ENCODE measurements around the gene KAT7.
A peak's percentile ranks its signal among the peaks of the same experiment; 100 is the strongest.
"Not testable (repeated sequence)": the region's sequence is repeated elsewhere in the genome, so short reads cannot be mapped to it uniquely, and the experiment has no call there.

Gene KAT7

GRCh38 chr17:49757151-49757777, 31.2 kb upstream of the KAT7 start:
- no peak for TF ChIP-seq CTCF (IDR thresholded peaks at IDR 0.05; ENCODE audit: insufficient read depth, low read length, poor library complexity, severe bottlenecking)
- no peak for DNase-seq (ENCODE audit: extremely low read depth, insufficient read length)
- no peaks in the 10 kb centered on the region for H3K27me3 ChIP-seq (replicated peaks; ENCODE audit: control insufficient read depth, insufficient read depth, low read length)
- H3K4me3 ChIP-seq (replicated peaks; ENCODE audit: low read depth, low read length), result no peak overlapping the region
- H3K36me3 ChIP-seq (ENCODE audit: control insufficient read depth, insufficient read depth, low read length), result peaks cover 3% of the 10 kb centered on the region

- not testable (repeated sequence) for DNase-seq (ENCODE audit: extremely low read depth, insufficient read length); H3K27me3 ChIP-seq (replicated peaks; ENCODE audit: control insufficient read depth, insufficient read depth, low read length); H3K36me3 ChIP-seq (ENCODE audit: control insufficient read depth, insufficient read depth, low read length); H3K4me3 ChIP-seq (replicated peaks; ENCODE audit: low read depth, low read length)
These were observed 29.9 kb upstream of the KAT7 start for GRCh38 chr17:49758464-49759010.

- DNase-seq (ENCODE audit: extremely low read depth, insufficient read length), result no peak
- H3K36me3 ChIP-seq (ENCODE audit: control insufficient read depth, insufficient read depth, low read length), result peaks cover 3% of the 10 kb centered on the region
- no peak for TF ChIP-seq CTCF (IDR thresholded peaks at IDR 0.05; ENCODE audit: insufficient read depth, low read length, poor library complexity, severe bottlenecking)
These were observed 29.3 kb upstream of the KAT7 start for GRCh38 chr17:49759203-49759602.

GRCh38 chr17:49760296-49760695, 28.2 kb upstream of the KAT7 start:
- no peak for TF ChIP-seq CTCF (IDR thresholded peaks at IDR 0.05; ENCODE audit: insufficient read depth, low read length, poor library complexity, severe bottlenecking)
- H3K4me3 ChIP-seq (replicated peaks; ENCODE audit: low read depth, low read length), result no peak overlapping the region
- DNase-seq (ENCODE audit: extremely low read depth, insufficient read length), result no peak
- peaks cover 3% of the 10 kb centered on the region for H3K36me3 ChIP-seq (ENCODE audit: control insufficient read depth, insufficient read depth, low read length)
- H3K27me3 ChIP-seq (replicated peaks; ENCODE audit: control insufficient read depth, insufficient read depth, low read length), result no peaks in the 10 kb centered on the region

More at GRCh38 chr17:49759203-49759602, 29.3 kb upstream of the KAT7 start:
- H3K27me3 ChIP-seq (replicated peaks; ENCODE audit: control insufficient read depth, insufficient read depth, low read length), result no peaks in the 10 kb centered on the region
- H3K4me3 ChIP-seq (replicated peaks; ENCODE audit: low read depth, low read length), result no peak overlapping the region

- no peaks in the 10 kb centered on the region for H3K27me3 ChIP-seq (replicated peaks; ENCODE audit: control insufficient read depth, insufficient read depth, low read length)
- H3K4me3 ChIP-seq (replicated peaks; ENCODE audit: low read depth, low read length), result no peak overlapping the region
- DNase-seq (ENCODE audit: extremely low read depth, insufficient read length), result no peak
- peaks cover 3% of the 10 kb centered on the region for H3K36me3 ChIP-seq (ENCODE audit: control insufficient read depth, insufficient read depth, low read length)
- no peak for TF ChIP-seq CTCF (IDR thresholded peaks at IDR 0.05; ENCODE audit: insufficient read depth, low read length, poor library complexity, severe bottlenecking)
These were observed 27.4 kb upstream of the KAT7 start for GRCh38 chr17:49760932-49761558.

GRCh38 chr17:49762151-49762941, 26.1 kb upstream of the KAT7 start:
- no peak for DNase-seq (ENCODE audit: extremely low read depth, insufficient read length)
- Histone ChIP-seq H3K36me3 (ENCODE audit: control insufficient read depth, insufficient read depth, low read length) (peaks cover 3% of the 10 kb centered on the region), H3K4me3 (replicated peaks; ENCODE audit: low read depth, low read length) (peak overlapping the region; percentile 86), H3K27me3 (replicated peaks; ENCODE audit: control insufficient read depth, insufficient read depth, low read length) (no peaks in the 10 kb centered on the region)
- TF ChIP-seq CTCF (IDR thresholded peaks at IDR 0.05; ENCODE audit: insufficient read depth, low read length, poor library complexity, severe bottlenecking), result no peak
